Fibroblast of lung (primary cell): ENCODE data around the gene CRELD2. TPM values are rescaled to one million over a fixed set of nuclear protein-coding genes. Genes with fewer than 3 reads are reported as not detected.
A peak's percentile ranks its signal among the peaks of the same experiment; 100 is the strongest.

Experiments used
- DNase-seq, 2 donors: peaks; one replicate each; pipeline versions ENCODE4 v3.0.0 to v3.0.0-alpha.2; 2010; ENCODE audit warnings: low read depth in 2 of 2
- H2AFZ ChIP-seq: 2 replicates; pipeline ENCODE4 v1.5.1; 2012; ENCODE audit warnings: low read length, control low read depth, inconsistent platforms
- H3K27ac ChIP-seq: 2 replicates; pipeline ENCODE4 v1.5.1; 2011; ENCODE audit warnings: low read length, control low read depth; ENCODE audit not compliant: insufficient read depth
- H3K27me3 ChIP-seq: 2 replicates; pipeline ENCODE4 v1.5.1; 2011; ENCODE audit warnings: mild to moderate bottlenecking, low read length; ENCODE audit not compliant: control insufficient read depth, insufficient read depth
- H3K36me3 ChIP-seq: 2 replicates; pipeline ENCODE4 v1.5.1; 2011; ENCODE audit warnings: low read length; ENCODE audit not compliant: control insufficient read depth, insufficient read depth
- H3K4me1 ChIP-seq: 2 replicates; pipeline ENCODE4 v1.5.1; 2011; ENCODE audit warnings: low read length; ENCODE audit not compliant: control insufficient read depth, insufficient read depth; ENCODE audit errors: extremely low read depth
- H3K4me2 ChIP-seq: 2 replicates; pipeline ENCODE4 v1.5.1; 2011; ENCODE audit warnings: low read length, control low read depth; ENCODE audit not compliant: insufficient read depth; ENCODE audit errors: extremely low read depth
- H3K4me3 ChIP-seq, 4 experiments: fragments of 200-600 bp in 1 of 4; sonication (generic) in 1 of 4; replicated peaks in 1 of 4; 2 replicates each; pipeline ENCODE4 v1.5.1; 2011 to 2016; ENCODE audit warnings: low read length in 4 of 4, low read depth in 3 of 4, mild to moderate bottlenecking in 3 of 4, control low read depth in 2 of 4, inconsistent platforms in 1 of 4, mixed read lengths in 1 of 4; ENCODE audit not compliant: insufficient read depth in 1 of 4; ENCODE audit errors: control extremely low read depth in 1 of 4
- H3K79me2 ChIP-seq: 2 replicates; pipeline ENCODE4 v1.5.1; 2012; ENCODE audit warnings: mild to moderate bottlenecking, low read length, inconsistent platforms; ENCODE audit not compliant: control insufficient read depth, insufficient read depth
- H3K9ac ChIP-seq: 2 replicates; pipeline ENCODE4 v1.5.1; 2011; ENCODE audit warnings: mild to moderate bottlenecking, low read length, control low read depth; ENCODE audit not compliant: insufficient read depth
- H3K9me3 ChIP-seq: 2 replicates; pipeline ENCODE4 v1.5.1; 2012; ENCODE audit warnings: low read depth, low read length; ENCODE audit not compliant: control insufficient read depth, insufficient read depth
- H4K20me1 ChIP-seq: 2 replicates; pipeline ENCODE4 v1.5.1; 2011; ENCODE audit warnings: low read length; ENCODE audit not compliant: control insufficient read depth, insufficient read depth; ENCODE audit errors: extremely low read depth
- EZH2 ChIP-seq: IDR thresholded peaks from 2 replicates; pipeline ENCODE4 v1.5.1; 2012; ENCODE audit warnings: low read length, control low read depth, mild to moderate bottlenecking; ENCODE audit errors: missing control alignments
- polyA plus RNA-seq, 2 donors: library from polyadenylated mRNA; depleted of rRNA in 1 of 2; stranded (reverse) in 1 of 2; unstranded in 1 of 2; fragments of >200 nt; gene quantifications; 2 replicates each; pipeline ENCODE4 v1.2.1, GENCODE V29; 2011 to 2012; ENCODE audit warnings: missing spikeins in 1 of 2
- total RNA-seq: library from RNA; depleted of rRNA; stranded (reverse); fragments of >200 nt; gene quantifications from 2 replicates; pipeline ENCODE4 v1.2.1, GENCODE V29; 2014
- TF ChIP-seq, protein P1 (sequence below), 2 donors: IDR thresholded peaks in 1 of 2; conservative IDR thresholded peaks in 1 of 2; 1 replicate in 1 of 2; 2 replicates in 1 of 2; pipeline ENCODE4 v1.5.1; 2011 to 2012; ENCODE audit warnings: low read length in 2 of 2, control low read depth in 1 of 2, inconsistent platforms in 1 of 2, low read depth in 1 of 2, mild to moderate bottlenecking in 1 of 2

Gene CRELD2
- total and polyA plus RNA-seq, 2 donors (not counting 1 experiment from before 2014, with no cell fraction given): 45.3 to 56.6 TPM

DNA sequence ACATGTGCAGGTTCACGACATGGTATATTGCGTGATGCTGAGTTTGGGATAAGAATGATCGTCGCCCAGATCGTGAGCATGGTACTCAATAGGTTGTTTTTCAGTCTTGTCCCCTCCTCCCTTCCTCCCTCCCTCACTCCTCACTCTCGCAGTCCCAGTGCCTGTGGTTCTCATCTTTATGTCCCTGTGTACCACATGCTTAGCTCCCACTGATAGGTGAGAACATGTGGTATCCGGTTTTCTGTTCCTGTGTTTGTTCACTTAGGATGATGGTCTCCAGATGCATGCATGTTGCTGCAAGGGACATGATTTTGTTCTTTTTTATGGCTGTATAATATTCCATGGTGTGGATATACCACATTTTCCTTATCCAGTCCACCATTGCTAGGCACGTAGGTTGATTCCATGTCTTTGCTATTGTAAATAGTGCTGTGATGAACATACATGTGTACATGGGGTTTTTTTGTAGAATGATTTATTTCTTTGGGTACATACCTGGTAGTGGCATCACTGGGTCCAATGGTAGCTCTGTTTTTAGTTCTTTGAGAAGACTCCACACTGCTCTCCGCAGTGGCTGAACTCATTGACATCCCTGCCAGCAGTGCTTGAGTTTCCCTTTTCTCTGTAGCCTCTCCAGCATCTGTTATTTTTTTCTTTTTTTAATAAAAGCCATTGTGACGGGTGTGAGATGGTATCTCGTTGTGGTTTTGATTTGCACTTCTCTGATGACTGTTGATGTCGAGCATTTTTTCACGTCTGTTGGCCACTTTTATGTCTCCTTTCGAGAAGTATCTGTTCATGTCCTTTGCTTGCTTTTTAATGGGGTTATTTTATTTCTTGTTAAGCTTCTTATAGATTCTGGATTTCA is 48.4 kb upstream of the CRELD2 start:
- peak in 1 of 2 donors; percentile 15 for DNase-seq
- peaks cover 62% of the 10 kb centered on the region for H3K79me2 ChIP-seq
- H3K4me1 ChIP-seq: no peaks in the 10 kb centered on the region
- H3K27me3 ChIP-seq: no peaks in the 10 kb centered on the region
- H4K20me1 ChIP-seq: no peaks in the 10 kb centered on the region
- H3K9ac ChIP-seq: no peak overlapping the region
- no peak overlapping the region for H3K4me2 ChIP-seq
- TF ChIP-seq, protein P1, sequence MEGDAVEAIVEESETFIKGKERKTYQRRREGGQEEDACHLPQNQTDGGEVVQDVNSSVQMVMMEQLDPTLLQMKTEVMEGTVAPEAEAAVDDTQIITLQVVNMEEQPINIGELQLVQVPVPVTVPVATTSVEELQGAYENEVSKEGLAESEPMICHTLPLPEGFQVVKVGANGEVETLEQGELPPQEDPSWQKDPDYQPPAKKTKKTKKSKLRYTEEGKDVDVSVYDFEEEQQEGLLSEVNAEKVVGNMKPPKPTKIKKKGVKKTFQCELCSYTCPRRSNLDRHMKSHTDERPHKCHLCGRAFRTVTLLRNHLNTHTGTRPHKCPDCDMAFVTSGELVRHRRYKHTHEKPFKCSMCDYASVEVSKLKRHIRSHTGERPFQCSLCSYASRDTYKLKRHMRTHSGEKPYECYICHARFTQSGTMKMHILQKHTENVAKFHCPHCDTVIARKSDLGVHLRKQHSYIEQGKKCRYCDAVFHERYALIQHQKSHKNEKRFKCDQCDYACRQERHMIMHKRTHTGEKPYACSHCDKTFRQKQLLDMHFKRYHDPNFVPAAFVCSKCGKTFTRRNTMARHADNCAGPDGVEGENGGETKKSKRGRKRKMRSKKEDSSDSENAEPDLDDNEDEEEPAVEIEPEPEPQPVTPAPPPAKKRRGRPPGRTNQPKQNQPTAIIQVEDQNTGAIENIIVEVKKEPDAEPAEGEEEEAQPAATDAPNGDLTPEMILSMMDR (conservative IDR thresholded peaks at IDR 0.05 in 1 of 2, IDR thresholded peaks at IDR 0.05 in 1 of 2; ENCODE audit: low read depth in 1 of 2, low read length in 2 of 2): no peak
- no peak for TF ChIP-seq EZH2
- no peaks in the 10 kb centered on the region for H3K9me3 ChIP-seq
- no peak overlapping the region for H3K27ac ChIP-seq
- H3K4me3 ChIP-seq: no peak overlapping the region
- H3K36me3 ChIP-seq: peaks cover 2% of the 10 kb centered on the region
- no peak overlapping the region for H2AFZ ChIP-seq

DNA sequence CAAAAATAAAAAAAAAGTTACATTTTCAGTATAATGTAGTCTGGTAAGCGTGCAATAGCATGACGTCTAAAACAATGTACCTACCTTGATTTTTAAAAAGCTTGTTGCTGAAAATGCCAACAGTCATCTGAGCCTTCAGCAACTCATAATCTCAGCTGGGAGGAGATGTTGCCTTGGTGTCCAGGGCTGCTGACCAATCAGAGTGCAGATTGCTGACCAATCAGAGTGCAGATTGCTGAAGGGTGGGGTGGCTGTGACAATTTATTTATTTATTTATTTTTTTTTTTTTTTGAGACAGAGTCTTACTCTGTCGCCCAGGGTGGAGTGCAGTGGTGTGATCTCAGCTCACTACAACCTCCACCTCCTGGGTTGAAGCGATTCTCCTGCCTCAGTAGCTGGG is 47.0 kb upstream of the CRELD2 start:
- DNase-seq: no peak
- TF ChIP-seq EZH2: no peak
- TF ChIP-seq, protein P1 (conservative IDR thresholded peaks at IDR 0.05 in 1 of 2, IDR thresholded peaks at IDR 0.05 in 1 of 2; ENCODE audit: low read depth in 1 of 2, low read length in 2 of 2): no peak

DNA sequence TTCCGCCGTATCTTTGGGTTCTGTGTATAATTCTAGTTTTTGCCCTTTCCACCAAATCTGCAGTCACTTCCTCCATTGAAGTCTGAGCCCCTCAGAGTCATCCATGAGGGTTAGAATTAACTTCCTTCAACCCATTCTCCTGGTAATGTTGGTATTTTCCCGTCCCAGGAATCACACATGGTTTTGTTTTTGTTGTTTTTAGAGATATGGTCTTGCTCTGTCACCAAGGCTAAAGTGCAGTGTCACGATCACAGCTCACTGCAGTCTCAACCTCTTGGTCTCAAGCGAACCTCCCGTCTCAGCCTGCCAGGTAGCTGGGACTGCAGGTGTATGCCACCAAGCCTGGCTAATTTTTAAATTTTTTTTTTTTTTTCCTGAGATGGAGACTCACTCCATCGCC is 46.1 kb upstream of the CRELD2 start:
- Histone ChIP-seq H3K27ac (no peak overlapping the region), H4K20me1 (no peaks in the 10 kb centered on the region), H3K9ac (no peak overlapping the region), H2AFZ (no peak overlapping the region), H3K4me3 (no peak overlapping the region), H3K4me2 (no peak overlapping the region), H3K36me3 (peaks cover 2% of the 10 kb centered on the region), H3K9me3 (no peaks in the 10 kb centered on the region), H3K27me3 (no peaks in the 10 kb centered on the region), H3K79me2 (peaks cover 50% of the 10 kb centered on the region), H3K4me1 (no peaks in the 10 kb centered on the region)
- TF ChIP-seq, protein P1 (conservative IDR thresholded peaks at IDR 0.05 in 1 of 2, IDR thresholded peaks at IDR 0.05 in 1 of 2; ENCODE audit: low read depth in 1 of 2, low read length in 2 of 2): no peak
- no peak for TF ChIP-seq EZH2
- no peak for DNase-seq

More for the DNA sequence above, 47.0 kb upstream of the CRELD2 start:
- Histone ChIP-seq H3K9ac (no peak overlapping the region), H3K4me1 (no peaks in the 10 kb centered on the region), H3K79me2 (peaks cover 56% of the 10 kb centered on the region), H3K27me3 (no peaks in the 10 kb centered on the region), H2AFZ (no peak overlapping the region), H3K4me3 (no peak overlapping the region), H3K4me2 (no peak overlapping the region), H4K20me1 (no peaks in the 10 kb centered on the region), H3K27ac (no peak overlapping the region), H3K36me3 (peaks cover 2% of the 10 kb centered on the region), H3K9me3 (no peaks in the 10 kb centered on the region)
